Panc1 (cell line): Measurements from ENCODE around the gene DSCAM.

Experiments
- POLR2AphosphoS5 ChIP-seq: IDR thresholded peaks from 2 replicates; pipeline ENCODE4 v1.6.1; 2012; ENCODE audit warnings: mild to moderate bottlenecking, low read depth, low read length, moderate library complexity
- SIN3A ChIP-seq: IDR thresholded peaks from 2 replicates; pipeline ENCODE4 v1.6.1; 2012; ENCODE audit warnings: low read depth, mild to moderate bottlenecking, low read length, moderate library complexity, borderline replicate concordance; ENCODE audit not compliant: insufficient read depth
- TF ChIP-seq, protein P1 (sequence below), 2 experiments: IDR thresholded peaks; 2 replicates each; pipeline ENCODE4 v1.6.1; 2011 to 2012; ENCODE audit warnings: low read depth in 2 of 2, control low read depth in 1 of 2, low read length in 1 of 2, mild to moderate bottlenecking in 1 of 2, moderate library complexity in 1 of 2; ENCODE audit not compliant: insufficient read depth in 1 of 2
- TF ChIP-seq, protein P2 (sequence below): fragments of 450-650 bp; IDR thresholded peaks from 2 replicates; pipeline ENCODE4 v1.5.1; 2017; ENCODE audit warnings: mild to moderate bottlenecking

DNA sequence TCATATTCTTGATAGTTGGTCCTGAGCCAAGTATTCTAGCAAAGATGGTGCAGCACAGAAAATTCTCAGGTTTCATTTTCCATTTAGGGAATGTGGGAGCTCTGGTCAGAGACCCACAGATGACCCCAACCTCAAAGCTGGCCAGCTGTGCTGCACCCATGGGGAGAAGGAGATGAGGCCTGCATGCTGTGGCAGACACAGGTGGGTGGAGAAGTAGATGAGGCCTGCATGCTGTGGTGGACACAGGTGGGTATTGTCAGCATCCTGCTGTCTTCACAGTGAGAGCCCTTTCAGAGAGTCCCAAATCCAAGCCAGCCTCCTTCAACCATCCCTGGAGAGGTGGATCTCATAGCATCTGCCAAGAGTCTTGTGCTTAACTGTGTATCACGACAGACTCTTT is 77.7 kb downstream of the DSCAM start:
- TF ChIP-seq, protein P1, sequence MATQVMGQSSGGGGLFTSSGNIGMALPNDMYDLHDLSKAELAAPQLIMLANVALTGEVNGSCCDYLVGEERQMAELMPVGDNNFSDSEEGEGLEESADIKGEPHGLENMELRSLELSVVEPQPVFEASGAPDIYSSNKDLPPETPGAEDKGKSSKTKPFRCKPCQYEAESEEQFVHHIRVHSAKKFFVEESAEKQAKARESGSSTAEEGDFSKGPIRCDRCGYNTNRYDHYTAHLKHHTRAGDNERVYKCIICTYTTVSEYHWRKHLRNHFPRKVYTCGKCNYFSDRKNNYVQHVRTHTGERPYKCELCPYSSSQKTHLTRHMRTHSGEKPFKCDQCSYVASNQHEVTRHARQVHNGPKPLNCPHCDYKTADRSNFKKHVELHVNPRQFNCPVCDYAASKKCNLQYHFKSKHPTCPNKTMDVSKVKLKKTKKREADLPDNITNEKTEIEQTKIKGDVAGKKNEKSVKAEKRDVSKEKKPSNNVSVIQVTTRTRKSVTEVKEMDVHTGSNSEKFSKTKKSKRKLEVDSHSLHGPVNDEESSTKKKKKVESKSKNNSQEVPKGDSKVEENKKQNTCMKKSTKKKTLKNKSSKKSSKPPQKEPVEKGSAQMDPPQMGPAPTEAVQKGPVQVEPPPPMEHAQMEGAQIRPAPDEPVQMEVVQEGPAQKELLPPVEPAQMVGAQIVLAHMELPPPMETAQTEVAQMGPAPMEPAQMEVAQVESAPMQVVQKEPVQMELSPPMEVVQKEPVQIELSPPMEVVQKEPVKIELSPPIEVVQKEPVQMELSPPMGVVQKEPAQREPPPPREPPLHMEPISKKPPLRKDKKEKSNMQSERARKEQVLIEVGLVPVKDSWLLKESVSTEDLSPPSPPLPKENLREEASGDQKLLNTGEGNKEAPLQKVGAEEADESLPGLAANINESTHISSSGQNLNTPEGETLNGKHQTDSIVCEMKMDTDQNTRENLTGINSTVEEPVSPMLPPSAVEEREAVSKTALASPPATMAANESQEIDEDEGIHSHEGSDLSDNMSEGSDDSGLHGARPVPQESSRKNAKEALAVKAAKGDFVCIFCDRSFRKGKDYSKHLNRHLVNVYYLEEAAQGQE (IDR thresholded peaks at IDR 0.05; ENCODE audit: insufficient read depth in 1 of 2, low read depth in 2 of 2, low read length in 1 of 2), result no peak
- TF ChIP-seq, protein P2, sequence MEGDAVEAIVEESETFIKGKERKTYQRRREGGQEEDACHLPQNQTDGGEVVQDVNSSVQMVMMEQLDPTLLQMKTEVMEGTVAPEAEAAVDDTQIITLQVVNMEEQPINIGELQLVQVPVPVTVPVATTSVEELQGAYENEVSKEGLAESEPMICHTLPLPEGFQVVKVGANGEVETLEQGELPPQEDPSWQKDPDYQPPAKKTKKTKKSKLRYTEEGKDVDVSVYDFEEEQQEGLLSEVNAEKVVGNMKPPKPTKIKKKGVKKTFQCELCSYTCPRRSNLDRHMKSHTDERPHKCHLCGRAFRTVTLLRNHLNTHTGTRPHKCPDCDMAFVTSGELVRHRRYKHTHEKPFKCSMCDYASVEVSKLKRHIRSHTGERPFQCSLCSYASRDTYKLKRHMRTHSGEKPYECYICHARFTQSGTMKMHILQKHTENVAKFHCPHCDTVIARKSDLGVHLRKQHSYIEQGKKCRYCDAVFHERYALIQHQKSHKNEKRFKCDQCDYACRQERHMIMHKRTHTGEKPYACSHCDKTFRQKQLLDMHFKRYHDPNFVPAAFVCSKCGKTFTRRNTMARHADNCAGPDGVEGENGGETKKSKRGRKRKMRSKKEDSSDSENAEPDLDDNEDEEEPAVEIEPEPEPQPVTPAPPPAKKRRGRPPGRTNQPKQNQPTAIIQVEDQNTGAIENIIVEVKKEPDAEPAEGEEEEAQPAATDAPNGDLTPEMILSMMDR, result no peak
- no peak for TF ChIP-seq POLR2AphosphoS5
- TF ChIP-seq SIN3A, result no peak
